K562 treated with DMSO at 1 percent for 48 hours (cell line): Measurements from ENCODE around the gene PRM1. TPM values are rescaled to one million over a fixed set of nuclear protein-coding genes. Genes with fewer than 3 reads are reported as not detected.

ENCODE experiments used
- total RNA-seq: library from RNA; unstranded; fragments of 300-600 nt; gene quantifications from 2 replicates; pipeline ENCODE4 v1.2.3, GENCODE V29; 2022; ENCODE audit warnings: low replicate concordance; ENCODE audit errors: extremely low read depth

The PRM1 gene
- total RNA-seq: not detected in 2 replicates

GRCh38 chr16:11280616-11281522 is at the start of gene PRM1:
PRM1 (minus strand) TSS chr16:11281330; CDS start chr16:11281238, 92 bp downstream.

DNA sequence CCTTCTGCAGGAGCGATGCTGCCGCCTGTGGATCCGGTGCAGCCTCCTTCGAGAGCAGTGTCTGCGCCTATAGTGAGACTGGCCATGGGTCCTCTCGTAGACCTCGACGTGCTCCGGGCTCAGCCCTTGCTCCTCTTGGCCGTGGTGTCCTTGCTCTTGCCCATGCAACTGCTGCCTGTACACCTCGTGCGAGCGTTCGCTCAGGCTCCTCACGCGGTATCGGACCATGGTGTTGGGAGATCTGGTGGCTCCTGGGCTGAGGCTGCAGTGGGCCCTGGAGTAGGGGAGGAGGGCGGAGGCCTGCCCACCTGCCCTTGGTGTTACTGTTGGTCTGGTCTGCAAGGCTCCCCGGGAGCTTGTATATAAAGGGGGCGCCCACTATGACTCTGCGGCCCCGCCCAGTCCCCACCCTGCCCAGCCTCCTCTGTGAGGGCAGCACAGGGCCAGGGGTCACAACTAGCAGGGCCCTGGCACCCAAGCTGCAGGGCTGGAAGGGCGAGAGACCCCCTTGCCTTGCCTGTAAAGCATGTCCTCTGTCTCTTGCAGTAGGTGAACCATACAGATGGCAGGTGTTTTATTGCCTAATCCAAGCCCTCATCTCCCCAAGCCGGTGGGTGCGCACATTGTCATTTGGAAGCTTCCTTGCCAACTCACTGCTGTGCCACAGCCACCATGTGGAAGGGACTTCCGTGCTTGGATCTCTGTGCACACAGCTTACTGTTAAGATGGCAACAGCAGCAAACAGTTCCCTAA is 4.8 kb downstream of the PRM1 start, which contains the start of gene PRM2:
TSS of gene PRM2 (minus strand) at position 338 of the 753 bp plus-strand sequence. CDS start at position 228, 110 bp downstream.

DNA sequence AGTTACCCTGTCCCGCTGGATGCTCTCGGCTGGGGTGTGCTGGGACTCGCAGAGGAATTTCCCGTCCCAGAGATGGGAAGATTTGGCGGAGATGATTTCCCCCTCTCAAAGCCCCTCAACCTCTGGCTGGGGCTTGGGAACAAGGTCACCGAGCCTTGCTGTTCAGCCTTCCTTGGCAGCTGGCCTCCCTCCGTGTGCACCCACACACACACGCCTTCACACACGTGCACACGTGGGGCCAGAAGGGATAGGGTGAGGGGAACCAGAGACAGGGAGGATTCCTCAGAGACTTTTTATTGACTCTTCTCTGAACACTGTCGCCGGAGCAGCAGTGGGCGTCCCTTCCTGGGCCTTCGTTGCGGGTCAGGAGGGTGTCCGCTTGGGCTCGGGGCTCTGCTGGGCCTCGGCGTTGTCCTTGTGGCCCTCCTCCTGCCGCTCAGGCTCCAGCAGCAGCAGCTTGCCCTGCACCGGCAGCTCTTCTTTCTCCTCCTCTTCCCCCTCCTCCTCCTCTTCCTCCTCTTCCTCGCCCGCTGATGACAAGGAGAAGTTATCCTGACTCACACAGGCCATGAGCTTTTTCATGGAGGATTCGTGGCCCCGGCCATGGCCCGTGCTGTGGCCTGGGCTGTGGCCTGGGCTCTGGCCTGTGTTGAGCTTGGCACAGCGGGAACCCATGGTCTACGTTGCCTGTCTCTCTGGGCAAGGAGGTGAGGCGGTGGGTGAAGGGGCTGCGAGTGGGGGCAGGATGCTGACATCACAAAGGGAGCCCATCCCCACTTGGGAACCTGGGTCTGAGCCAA is 8.0 kb downstream of the PRM1 start, which contains the start of gene PRM3:
TSS of gene PRM3 (minus strand) at position 709 of the 800 bp plus-strand sequence. CDS start at position 675, 34 bp downstream.

DNA sequence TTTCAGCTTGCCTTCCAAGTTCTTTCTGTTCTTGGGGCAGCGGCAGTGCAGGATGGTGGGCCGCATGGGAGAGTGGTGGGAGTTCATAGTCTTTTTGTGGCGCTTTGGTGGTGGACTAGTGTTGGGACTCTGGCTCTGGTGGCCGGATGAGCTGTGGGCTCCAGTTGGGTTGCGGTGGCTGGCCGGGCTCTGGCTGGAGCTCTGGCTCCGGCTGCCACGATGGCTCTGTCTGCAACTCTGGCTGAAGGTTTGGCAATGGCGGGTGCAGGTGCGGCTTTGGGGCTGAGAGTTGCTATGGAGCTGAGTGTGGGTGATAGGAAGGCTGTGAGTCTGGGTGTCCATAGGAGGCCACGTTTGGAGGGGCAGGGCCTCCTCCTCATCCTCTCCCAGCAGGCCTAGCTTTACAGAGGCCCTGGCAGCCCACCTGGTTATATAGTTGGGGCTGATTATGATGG is 12.2 kb downstream of the PRM1 start, which contains the start of gene TNP2:
TSS of gene TNP2 (minus strand) at position 405 of the 455 bp plus-strand sequence. CDS start at position 342, 63 bp downstream.

DNA sequence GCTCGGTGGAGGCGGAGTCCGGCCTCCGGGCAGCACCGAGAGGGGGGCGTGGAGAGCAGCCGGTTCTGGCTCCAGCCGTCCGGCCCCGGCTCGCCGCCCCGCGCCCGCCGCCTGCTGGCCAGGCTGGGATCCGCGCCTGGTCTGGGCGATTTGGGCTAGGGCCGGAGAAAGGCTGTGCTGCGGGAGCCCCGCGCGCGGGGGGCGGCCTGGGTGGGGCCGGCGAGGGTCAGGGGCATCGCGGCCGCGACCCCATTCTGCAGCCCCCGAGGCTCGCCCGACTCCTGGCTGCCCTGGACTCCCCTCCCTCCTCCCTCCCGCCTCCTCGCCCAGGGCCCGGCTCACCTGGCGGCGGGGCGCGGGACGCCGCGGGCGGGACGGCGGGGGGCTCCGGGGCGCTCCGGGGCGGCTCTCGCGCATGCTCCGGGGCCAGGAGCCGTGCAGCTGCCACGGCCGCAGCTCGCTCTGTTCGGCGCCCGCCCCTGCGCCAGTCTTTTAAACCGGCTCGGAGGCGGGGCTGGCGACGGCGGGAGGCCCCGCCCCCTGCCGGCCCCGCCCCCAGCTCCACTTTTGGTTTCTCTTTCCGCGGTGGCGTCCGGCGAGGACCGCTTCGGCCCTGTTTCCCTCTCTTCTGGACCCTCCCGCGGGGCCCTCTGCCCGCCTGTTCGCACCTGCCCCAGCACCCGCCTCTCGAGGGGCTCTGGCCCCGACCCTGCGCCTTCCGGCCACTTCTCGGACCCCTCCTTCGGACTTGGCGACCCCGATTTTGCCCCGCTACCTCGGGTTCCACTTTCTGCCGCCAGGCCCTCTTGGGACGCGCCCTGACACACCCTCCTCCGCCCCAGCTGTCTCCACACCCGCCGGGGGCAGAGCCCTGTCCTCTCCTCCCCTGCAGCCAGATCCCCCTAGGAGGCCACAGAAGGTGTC is 25.1 kb downstream of the PRM1 start, which contains the start of gene SOCS1:
TSS of gene SOCS1 (minus strand) at position 468 of the 924 bp plus-strand sequence. CDS start 726 bp downstream, outside the sequence.

Other genes with a start within 250 kb of the PRM1 start
- not detected in 2 replicates for gene SOCS1, start 25.1 kb downstream of the PRM1 start, total RNA-seq
- gene TNP2, start 12.0 kb downstream of the PRM1 start, total RNA-seq: not detected in 2 replicates
- not detected in 2 replicates for gene PRM3, start 7.7 kb downstream of the PRM1 start, total RNA-seq
- gene PRM2, start 4.8 kb downstream of the PRM1 start, total RNA-seq: not detected in 2 replicates
- gene RMI2, start 64.1 kb upstream of the PRM1 start, total RNA-seq: not detected in 2 replicates